Sigmoid colon (tissue), 7 donors: ENCODE measurements around the gene AP4M1. TPM values are rescaled to one million over a fixed set of nuclear protein-coding genes. Genes with fewer than 3 reads are reported as not detected.

Source experiments
- DNase-seq: peaks from one replicate; pipeline ENCODE4 v3.0.0-alpha.2; 2019
- H3K27ac ChIP-seq, 4 donors: fragments of 200-600 bp; sonication (generic); one replicate each; pipeline ENCODE4 v1.5.1; 2016 to 2019; ENCODE audit warnings: mild to moderate bottlenecking in 1 of 4
- H3K27me3 ChIP-seq, 3 donors: fragments of 200-600 bp; sonication (generic); one replicate each; pipeline ENCODE4 v1.5.1; 2019; ENCODE audit warnings: mild to moderate bottlenecking in 1 of 3
- H3K36me3 ChIP-seq, 4 donors: fragments of 200-600 bp; sonication (generic); one replicate each; pipeline ENCODE4 v1.5.1; 2016 to 2019
- H3K4me1 ChIP-seq, 4 donors: fragments of 200-600 bp; sonication (generic); one replicate each; pipeline ENCODE4 v1.5.1; 2017 to 2019
- H3K4me3 ChIP-seq, 4 donors: fragments of 200-600 bp; sonication (generic); one replicate each; pipeline ENCODE4 v1.5.1; 2017 to 2019; ENCODE audit warnings: mild to moderate bottlenecking in 2 of 4, moderate library complexity in 1 of 4
- H3K9me3 ChIP-seq, 4 donors: fragments of 200-600 bp in 3 of 4; sonication (generic) in 3 of 4; one replicate each; pipeline versions ENCODE4 v1.5.1 to v1.6.1; 2013 to 2019
- EP300 ChIP-seq, 4 donors: sonication (generic); formaldehyde crosslinking; IDR thresholded peaks; one replicate each; pipeline ENCODE4 v1.6.1; 2017; ENCODE audit warnings: antibody characterized with exemption in 4 of 4
- POLR2A ChIP-seq, 2 donors: fragments of 450-650 bp; IDR thresholded peaks; one replicate each; pipeline ENCODE4 v1.6.1; 2016; ENCODE audit warnings: antibody characterized with exemption in 2 of 2, mild to moderate bottlenecking in 2 of 2, moderate library complexity in 2 of 2
- POLR2AphosphoS5 ChIP-seq, 4 donors: sonication (generic); formaldehyde crosslinking; IDR thresholded peaks; one replicate each; pipeline ENCODE4 v1.6.1; 2017; ENCODE audit warnings: antibody characterized with exemption in 4 of 4
- WGBS, 2 donors: extraction: QIAGEN DNeasy Blood & Tissue Kit; methylation state at CpG; one replicate each; pipeline ENCODE4 v1.1.7; 2013; 5-methylcytosine and 5-hydroxymethylcytosine counted together
- intact Hi-C: fragments of 100-400 bp; cut with DNase I; formaldehyde crosslinking; loops from one replicate; pipeline ENCODE4 v1.15.1; 2023
- polyA plus RNA-seq, 3 donors: library from polyadenylated mRNA; stranded (reverse); fragments of 200-250 nt; gene quantifications; one replicate each; pipeline ENCODE4 v1.2.3, GENCODE V29; 2013
- total RNA-seq, 4 donors: library from RNA; depleted of rRNA; stranded (reverse); fragments of >200 nt; gene quantifications; one replicate each; pipeline ENCODE4 v1.1.0, GENCODE V29; 2016
- TF ChIP-seq, protein P1 (sequence below), 4 experiments: fragments of 450-650 bp in 3 of 4; fragments of 200-600 bp in 1 of 4; IDR thresholded peaks; one replicate each; pipeline ENCODE4 v1.5.1; 2016 to 2019; ENCODE audit warnings: antibody characterized with exemption in 4 of 4, mild to moderate bottlenecking in 3 of 4, moderate library complexity in 2 of 4
- donor health status: healthy with polysubstance abuse.
- donor health status: Bipolar disorder and iron deficiency.
- donor health status: healthy.

The AP4M1 gene
- total and polyA plus RNA-seq, 7 donors, result 14.6 to 26.6 (median 18.1) TPM

GRCh38 chr7:100130608-100131453 is 29.4 kb downstream of the AP4M1 start:
- Histone ChIP-seq H3K27ac (no peak overlapping the region), H3K4me1 (peaks cover 0 to 28% (median 22%) of the 10 kb centered on the region in 4 donors), H3K27me3 (no peaks in the 10 kb centered on the region), H3K9me3 (no peaks in the 10 kb centered on the region), H3K4me3 (no peak overlapping the region), H3K36me3 (no peaks in the 10 kb centered on the region)
- intact Hi-C loops, result no loop called here
- TF ChIP-seq, protein P1, sequence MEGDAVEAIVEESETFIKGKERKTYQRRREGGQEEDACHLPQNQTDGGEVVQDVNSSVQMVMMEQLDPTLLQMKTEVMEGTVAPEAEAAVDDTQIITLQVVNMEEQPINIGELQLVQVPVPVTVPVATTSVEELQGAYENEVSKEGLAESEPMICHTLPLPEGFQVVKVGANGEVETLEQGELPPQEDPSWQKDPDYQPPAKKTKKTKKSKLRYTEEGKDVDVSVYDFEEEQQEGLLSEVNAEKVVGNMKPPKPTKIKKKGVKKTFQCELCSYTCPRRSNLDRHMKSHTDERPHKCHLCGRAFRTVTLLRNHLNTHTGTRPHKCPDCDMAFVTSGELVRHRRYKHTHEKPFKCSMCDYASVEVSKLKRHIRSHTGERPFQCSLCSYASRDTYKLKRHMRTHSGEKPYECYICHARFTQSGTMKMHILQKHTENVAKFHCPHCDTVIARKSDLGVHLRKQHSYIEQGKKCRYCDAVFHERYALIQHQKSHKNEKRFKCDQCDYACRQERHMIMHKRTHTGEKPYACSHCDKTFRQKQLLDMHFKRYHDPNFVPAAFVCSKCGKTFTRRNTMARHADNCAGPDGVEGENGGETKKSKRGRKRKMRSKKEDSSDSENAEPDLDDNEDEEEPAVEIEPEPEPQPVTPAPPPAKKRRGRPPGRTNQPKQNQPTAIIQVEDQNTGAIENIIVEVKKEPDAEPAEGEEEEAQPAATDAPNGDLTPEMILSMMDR (IDR thresholded peaks at IDR 0.05), result peak; percentile 73 to 92 (median 83)
- no peak for TF ChIP-seq POLR2A (IDR thresholded peaks at IDR 0.05)
- 5 to 13% methylated on average over 24 of the region's 24 CpGs for WGBS, 2 donors
- DNase-seq, result peak; percentile 89

DNA sequence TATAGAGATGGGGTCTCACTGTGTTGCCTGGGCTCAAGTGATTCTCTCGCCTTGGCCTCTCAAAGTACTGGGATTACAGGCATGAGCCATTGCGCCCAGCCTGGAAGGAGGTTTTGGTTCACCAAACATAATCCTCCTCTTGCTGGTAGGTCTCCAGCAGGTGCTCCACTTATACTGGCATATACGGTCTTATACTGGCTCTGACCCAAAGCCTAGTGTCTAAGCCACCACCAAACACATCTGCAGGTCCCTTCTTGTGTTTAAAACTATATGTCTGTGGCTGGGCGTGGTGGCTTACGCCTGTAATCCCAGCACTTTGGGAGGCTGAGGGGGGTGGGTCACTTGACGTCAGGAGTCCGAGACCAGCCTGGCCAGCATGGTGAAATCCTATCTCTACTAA is 30.7 kb downstream of the AP4M1 start:
- H3K4me1 ChIP-seq, result peaks cover 0 to 24% (median 14%) of the 10 kb centered on the region in 4 donors
- no peaks in the 10 kb centered on the region for H3K27me3 ChIP-seq
- 61 to 69% methylated on average over 7 of the region's 7 CpGs for WGBS, 2 donors
- no peaks in the 10 kb centered on the region for H3K9me3 ChIP-seq
- no peak for DNase-seq
- TF ChIP-seq EP300 (IDR thresholded peaks at IDR 0.05) (no peak), POLR2AphosphoS5 (IDR thresholded peaks at IDR 0.05) (no peak), POLR2A (IDR thresholded peaks at IDR 0.05) (no peak)
- TF ChIP-seq, protein P1 (IDR thresholded peaks at IDR 0.05), result no peak
- no peaks in the 10 kb centered on the region for H3K36me3 ChIP-seq
- intact Hi-C loops, result loop anchor here (2.0 kb wide), 1 partner anchor 85 kb away; no protein-coding TSS in a partner anchor
- H3K27ac ChIP-seq, result no peak overlapping the region
- H3K4me3 ChIP-seq, result no peak overlapping the region

DNA sequence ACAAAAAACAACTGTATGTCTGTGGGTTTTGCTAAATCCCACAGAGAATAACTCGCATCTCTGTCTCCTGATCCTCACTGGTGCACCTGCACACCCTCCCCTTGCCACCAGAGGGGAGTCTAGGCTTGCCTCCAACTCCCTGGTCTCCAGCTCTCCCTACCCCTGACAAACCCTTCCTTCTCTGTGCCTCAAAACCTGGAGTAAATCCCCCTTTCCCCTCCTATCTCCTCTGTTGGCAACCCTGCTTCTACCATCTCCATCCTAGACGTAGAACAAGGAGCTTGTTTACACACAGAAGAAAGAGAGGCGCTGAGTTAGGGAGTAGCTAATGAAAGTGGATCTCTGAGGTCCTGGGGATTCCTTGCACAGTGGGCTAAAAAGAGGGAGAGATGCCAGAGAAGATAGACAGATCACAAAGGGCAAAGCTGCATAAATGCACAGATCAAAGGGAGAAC is 31.3 kb downstream of the AP4M1 start:
- peaks cover 0 to 22% (median 11%) of the 10 kb centered on the region in 4 donors for H3K4me1 ChIP-seq
- intact Hi-C loops, result loop anchor here (2.0 kb wide), 1 partner anchor 84 kb away; no protein-coding TSS in a partner anchor
- no peak for TF ChIP-seq EP300 (IDR thresholded peaks at IDR 0.05)
- TF ChIP-seq, protein P1 (IDR thresholded peaks at IDR 0.05), result peak; percentile 85 to 89 (median 86)
- no peaks in the 10 kb centered on the region for H3K27me3 ChIP-seq
- H3K9me3 ChIP-seq, result no peaks in the 10 kb centered on the region
- DNase-seq, result no peak
- no peak overlapping the region for H3K27ac ChIP-seq
- H3K4me3 ChIP-seq, result no peak overlapping the region
- H3K36me3 ChIP-seq, result no peaks in the 10 kb centered on the region
- WGBS, 2 donors, result 26 to 34% methylated on average over 3 of the region's 3 CpGs

- Histone ChIP-seq H3K27me3 (no peaks in the 10 kb centered on the region), H3K27ac (no peak overlapping the region), H3K36me3 (no peaks in the 10 kb centered on the region), H3K9me3 (no peaks in the 10 kb centered on the region), H3K4me3 (no peak overlapping the region), H3K4me1 (no peaks in the 10 kb centered on the region)
- TF ChIP-seq, protein P1 (IDR thresholded peaks at IDR 0.05), result no peak
- TF ChIP-seq EP300 (IDR thresholded peaks at IDR 0.05) (no peak), POLR2AphosphoS5 (IDR thresholded peaks at IDR 0.05) (no peak), POLR2A (IDR thresholded peaks at IDR 0.05) (no peak)
- no peak for DNase-seq
- 43 to 65% methylated on average over 13 of the region's 13 CpGs for WGBS, 2 donors
- intact Hi-C loops, result no loop called here
Observed at GRCh38 chr7:100137851-100138760, 36.7 kb downstream of the AP4M1 start.
